Testis (tissue), 3 donors: Measurements from ENCODE around the gene USH1G. TPM values are rescaled to one million over a fixed set of nuclear protein-coding genes. Genes with fewer than 3 reads are reported as not detected.

Experiments used
- DNase-seq: peaks from one replicate; pipeline ENCODE4 v3.0.0-alpha.2; 2019
- H3K27ac ChIP-seq, 2 donors: fragments of 200-600 bp; sonication (generic); one replicate each; pipeline ENCODE4 v1.5.1; 2019
- H3K27me3 ChIP-seq: fragments of 200-600 bp; sonication (generic); one replicate; pipeline ENCODE4 v1.5.1; 2019
- H3K36me3 ChIP-seq: fragments of 200-600 bp; sonication (generic); one replicate; pipeline ENCODE4 v1.5.1; 2017; ENCODE audit warnings: low read depth; ENCODE audit errors: missing control alignments
- H3K4me1 ChIP-seq: fragments of 200-600 bp; sonication (generic); one replicate; pipeline ENCODE4 v1.5.1; 2019
- H3K4me3 ChIP-seq, 2 donors: fragments of 200-600 bp; sonication (generic); one replicate each; pipeline ENCODE4 v1.5.1; 2017 to 2019
- H3K9me3 ChIP-seq: fragments of 200-600 bp; sonication (generic); one replicate; pipeline ENCODE4 v1.5.1; 2017
- POLR2A ChIP-seq: fragments of 450-650 bp; IDR thresholded peaks from one replicate; pipeline ENCODE4 v1.6.1; 2017; ENCODE audit warnings: antibody characterized with exemption, mild to moderate bottlenecking, moderate library complexity
- WGBS, 2 donors: methylation state at CpG; one replicate each; pipeline ENCODE4 v1.1.5; 2018; 5-methylcytosine and 5-hydroxymethylcytosine counted together
- intact Hi-C: fragments of 100-400 bp; cut with DNase I; formaldehyde crosslinking; loops from one replicate; pipeline ENCODE4 v1.15.1; 2023; ENCODE audit warnings: low total_unique reads
- polyA plus RNA-seq: library from polyadenylated mRNA; stranded (reverse); fragments of 350-450 nt; fragmentation: Illumina TruSeq; extraction: RNeasy Lipid Tissue Mini Kit (QIAGEN cat#74804); gene quantifications from one replicate; pipeline ENCODE4 v1.2.3, GENCODE V29; 2014; ENCODE audit warnings: low read depth, low replicate concordance; ENCODE audit not compliant: insufficient read depth
- total RNA-seq, 2 donors: library from RNA; depleted of rRNA; stranded (reverse); fragments of >200 nt; gene quantifications; one replicate each; pipeline ENCODE4 v1.2.3, GENCODE V29; 2016
- TF ChIP-seq, protein P1 (sequence below), 3 experiments: fragments of 450-650 bp in 2 of 3; fragments of 200-600 bp in 1 of 3; sonication (generic) in 1 of 3; IDR thresholded peaks; one replicate each; pipeline ENCODE4 v1.5.1; 2016 to 2019; ENCODE audit warnings: antibody characterized with exemption in 3 of 3, mild to moderate bottlenecking in 2 of 3, moderate library complexity in 1 of 3

The USH1G gene
- total and polyA plus RNA-seq, 3 donors from 2014 or later = 1.1 to 2.1 (median 2.0) TPM

DNA sequence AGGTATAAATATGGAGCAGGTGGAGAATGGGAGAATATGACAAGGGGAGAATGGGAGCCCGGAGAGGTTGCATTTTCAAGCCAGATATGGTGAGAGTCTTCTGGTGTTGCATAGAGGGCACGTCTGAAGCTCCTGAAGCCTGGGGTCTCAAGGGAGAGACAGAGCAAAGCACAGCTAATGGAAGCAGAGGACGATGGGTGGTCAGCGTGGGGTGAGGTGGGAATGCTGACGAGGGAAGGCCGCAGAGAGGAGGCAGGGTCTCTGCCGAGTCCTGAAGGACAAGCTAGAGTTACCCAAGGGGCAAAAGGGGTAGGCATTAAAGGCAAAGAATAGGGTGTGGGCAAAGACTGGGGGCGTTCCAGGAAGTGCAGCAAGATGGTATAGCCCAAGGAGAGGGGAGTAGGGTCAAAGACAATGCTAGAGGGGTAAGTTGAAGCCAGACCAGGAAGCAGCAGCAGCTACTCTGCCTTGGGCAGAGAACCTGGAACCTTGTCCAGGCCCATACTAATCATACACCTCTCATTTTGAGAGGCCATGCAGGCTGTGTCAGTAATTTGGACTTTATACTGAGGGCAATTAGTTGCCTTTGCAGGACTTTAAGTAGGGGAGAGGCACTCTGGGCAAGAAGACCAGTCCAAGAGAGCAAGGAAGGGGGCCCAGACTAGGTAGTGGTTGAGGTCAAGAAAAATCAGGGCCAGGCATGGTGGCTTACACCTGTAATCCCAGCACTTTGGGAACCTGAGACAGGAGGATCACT is 15.3 kb upstream of the USH1G start:
- intact Hi-C loops = no loop called here
- Histone ChIP-seq H3K27ac (no peak overlapping the region), H3K4me1 (no peaks in the 10 kb centered on the region), H3K36me3 (no peaks in the 10 kb centered on the region), H3K9me3 (no peaks in the 10 kb centered on the region), H3K27me3 (no peaks in the 10 kb centered on the region), H3K4me3 (no peak overlapping the region)
- no peak for TF ChIP-seq POLR2A
- TF ChIP-seq, protein P1, sequence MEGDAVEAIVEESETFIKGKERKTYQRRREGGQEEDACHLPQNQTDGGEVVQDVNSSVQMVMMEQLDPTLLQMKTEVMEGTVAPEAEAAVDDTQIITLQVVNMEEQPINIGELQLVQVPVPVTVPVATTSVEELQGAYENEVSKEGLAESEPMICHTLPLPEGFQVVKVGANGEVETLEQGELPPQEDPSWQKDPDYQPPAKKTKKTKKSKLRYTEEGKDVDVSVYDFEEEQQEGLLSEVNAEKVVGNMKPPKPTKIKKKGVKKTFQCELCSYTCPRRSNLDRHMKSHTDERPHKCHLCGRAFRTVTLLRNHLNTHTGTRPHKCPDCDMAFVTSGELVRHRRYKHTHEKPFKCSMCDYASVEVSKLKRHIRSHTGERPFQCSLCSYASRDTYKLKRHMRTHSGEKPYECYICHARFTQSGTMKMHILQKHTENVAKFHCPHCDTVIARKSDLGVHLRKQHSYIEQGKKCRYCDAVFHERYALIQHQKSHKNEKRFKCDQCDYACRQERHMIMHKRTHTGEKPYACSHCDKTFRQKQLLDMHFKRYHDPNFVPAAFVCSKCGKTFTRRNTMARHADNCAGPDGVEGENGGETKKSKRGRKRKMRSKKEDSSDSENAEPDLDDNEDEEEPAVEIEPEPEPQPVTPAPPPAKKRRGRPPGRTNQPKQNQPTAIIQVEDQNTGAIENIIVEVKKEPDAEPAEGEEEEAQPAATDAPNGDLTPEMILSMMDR (IDR thresholded peaks at IDR 0.05) = no peak
- DNase-seq = no peak
- WGBS, 2 donors = 68 to 71% methylated on average over 8 of the region's 8 CpGs

DNA sequence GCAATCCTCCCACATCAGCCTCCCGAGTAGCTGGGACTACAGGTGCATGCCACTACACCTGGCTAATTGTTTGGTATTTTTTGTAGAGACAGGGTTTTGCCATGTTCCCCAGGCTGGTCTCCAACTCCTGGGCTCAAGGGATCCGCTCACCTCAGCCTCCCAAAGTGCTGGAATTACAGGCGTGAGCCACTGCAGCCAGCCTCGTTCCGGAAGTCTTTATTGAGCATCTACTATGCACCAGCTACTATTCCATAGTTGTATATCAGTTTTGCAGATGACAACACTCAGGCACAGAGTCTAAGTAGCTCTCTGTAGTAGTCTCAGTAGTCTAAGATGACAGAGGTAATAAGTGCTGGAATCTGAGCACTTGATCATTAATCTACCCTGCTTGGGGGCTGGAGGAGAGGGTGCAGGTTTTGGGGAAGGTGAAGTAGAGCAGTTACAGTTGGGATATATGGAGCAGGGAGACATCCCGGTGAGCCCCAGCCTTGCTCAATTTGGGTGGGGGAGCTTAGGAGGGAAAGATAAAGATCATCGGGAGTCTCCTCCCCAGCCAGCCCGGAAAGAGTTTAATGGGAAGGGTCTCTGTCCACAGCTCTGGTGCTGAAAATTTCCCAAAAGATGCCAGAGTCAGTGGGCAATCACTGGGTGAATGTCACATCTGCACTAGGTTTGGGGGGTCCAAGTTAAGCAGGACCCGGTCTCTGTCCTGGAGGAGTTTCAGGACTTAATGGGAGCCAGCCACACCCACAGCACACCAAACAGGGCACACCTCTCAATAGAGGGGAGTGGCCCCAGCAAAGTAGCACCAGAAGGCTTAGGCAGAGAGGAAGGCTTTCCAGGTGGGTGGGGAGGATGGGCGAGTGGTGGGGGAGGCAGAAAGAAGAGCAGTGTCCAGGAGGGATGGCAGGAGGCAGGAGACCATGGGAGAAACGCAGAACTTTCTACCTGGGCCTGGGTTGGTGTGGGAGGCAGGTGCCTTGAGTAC is 14.3 kb upstream of the USH1G start:
- intact Hi-C loops = no loop called here
- Histone ChIP-seq H3K4me3 (no peak overlapping the region), H3K36me3 (no peaks in the 10 kb centered on the region), H3K27me3 (no peaks in the 10 kb centered on the region), H3K27ac (no peak overlapping the region), H3K9me3 (no peaks in the 10 kb centered on the region), H3K4me1 (no peaks in the 10 kb centered on the region)
- TF ChIP-seq, protein P1 (IDR thresholded peaks at IDR 0.05) = no peak
- no peak for TF ChIP-seq POLR2A
- no peak for DNase-seq
- 42 to 48% methylated on average over 11 of the region's 11 CpGs for WGBS, 2 donors

DNA sequence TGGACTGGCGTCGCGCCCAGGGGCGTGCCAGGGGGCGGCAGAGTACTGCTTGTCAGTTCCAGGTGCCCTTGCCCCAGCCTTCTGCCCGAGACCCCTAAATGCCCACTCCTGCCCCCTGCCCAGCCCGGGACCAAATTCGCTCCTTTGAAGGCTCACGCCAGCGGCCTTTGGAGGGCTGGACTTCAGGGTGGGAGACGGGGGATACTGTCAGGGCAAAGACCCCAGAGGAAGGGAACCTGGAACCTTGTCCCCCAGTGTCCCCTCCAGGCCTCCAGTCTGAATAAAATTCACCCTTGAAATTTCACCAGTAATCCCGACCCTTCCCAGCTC is 13.4 kb upstream of the USH1G start:
- Histone ChIP-seq H3K9me3 (no peaks in the 10 kb centered on the region), H3K4me1 (no peaks in the 10 kb centered on the region), H3K36me3 (no peaks in the 10 kb centered on the region), H3K4me3 (no peak overlapping the region), H3K27me3 (no peaks in the 10 kb centered on the region), H3K27ac (no peak overlapping the region)
- no peak for DNase-seq
- 14 to 23% methylated on average over 6 to 11 of the region's 12 CpGs for WGBS, 2 donors
- TF ChIP-seq POLR2A = no peak
- TF ChIP-seq, protein P1 (IDR thresholded peaks at IDR 0.05) = no peak
- intact Hi-C loops = no loop called here

DNA sequence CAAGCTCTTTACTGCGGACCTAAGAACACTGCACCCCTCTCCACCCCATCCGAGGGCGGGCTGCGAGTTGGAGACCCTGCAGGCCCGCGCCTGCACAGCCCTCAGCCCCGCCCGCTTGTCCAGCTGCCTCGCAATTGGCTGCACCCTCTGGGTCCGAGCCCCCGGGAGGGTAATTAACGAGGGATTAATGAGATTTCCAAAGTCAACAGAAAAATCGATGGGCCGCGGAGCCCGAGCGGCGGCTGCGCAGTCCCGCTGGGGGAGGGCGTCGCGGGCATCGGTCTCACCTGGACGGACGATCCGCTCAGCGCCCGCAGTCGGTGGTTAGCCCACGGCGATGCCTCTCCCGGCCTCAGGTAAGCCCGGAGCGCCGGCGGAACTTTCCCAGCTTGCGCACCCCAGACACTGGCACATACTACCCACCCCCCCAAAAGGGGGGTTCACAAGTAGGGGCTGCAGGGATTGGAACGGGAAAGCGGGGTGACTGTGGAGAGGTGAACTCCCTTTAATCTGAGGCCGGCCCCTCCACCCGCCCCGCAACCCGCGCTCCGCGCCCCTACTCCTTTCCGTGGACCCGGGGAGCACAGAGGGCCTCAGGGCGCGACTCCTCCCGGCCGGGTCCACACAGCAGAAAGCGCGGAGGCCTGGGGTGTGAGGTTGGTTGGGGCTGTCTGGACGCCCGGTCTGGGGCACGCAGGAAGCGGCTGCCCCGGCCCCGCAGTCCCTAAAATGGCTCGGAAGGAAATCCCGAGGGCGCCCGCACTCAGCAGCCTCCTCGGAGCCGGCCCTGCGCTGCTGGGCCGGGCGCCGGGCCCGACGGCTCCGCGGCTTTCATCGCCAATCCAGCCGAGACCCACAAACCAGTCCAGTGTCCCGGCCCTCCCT is 12.8 kb upstream of the USH1G start, which contains the start of gene OTOP3:
TSS of gene OTOP3 (plus strand) at position 314 of the 885 bp plus-strand sequence. CDS start at position 338, 24 bp downstream.
- no peak for TF ChIP-seq POLR2A
- TF ChIP-seq, protein P1 (IDR thresholded peaks at IDR 0.05) = no peak
- no peaks in the 10 kb centered on the region for H3K27me3 ChIP-seq
- no peak for DNase-seq
- intact Hi-C loops = no loop called here
- no peaks in the 10 kb centered on the region for H3K36me3 ChIP-seq
- H3K4me3 ChIP-seq = peak within 1 kb of the TSS in 1 of 2 donors; percentile 32
- no peak within 1 kb of the TSS for H3K27ac ChIP-seq
- WGBS, 2 donors = 0 to 4% methylated on average over 7 to 67 of the region's 78 CpGs
- no peaks in the 10 kb centered on the region for H3K9me3 ChIP-seq
- no peaks in the 10 kb centered on the region for H3K4me1 ChIP-seq
